Osteocyte (in vitro differentiated cells): ENCODE measurements around the gene GABARAP. TPM values are rescaled to one million over a fixed set of nuclear protein-coding genes. Genes with fewer than 3 reads are reported as not detected.
A peak's percentile ranks its signal among the peaks of the same experiment; 100 is the strongest.

Source experiments
- DNase-seq: peaks from one replicate; pipeline ENCODE4 v3.0.0; 2021; ENCODE audit warnings: mixed read lengths; ENCODE audit not compliant: unreplicated experiment; ENCODE audit errors: extremely low spot score
- H3K27ac Mint-ChIP-seq: one replicate; pipeline ENCODE4 v1.8.0; 2021; ENCODE audit warnings: mild to moderate bottlenecking, mixed read lengths; ENCODE audit not compliant: unreplicated experiment
- H3K27me3 Mint-ChIP-seq: one replicate; pipeline ENCODE4 v1.8.0; 2021; ENCODE audit warnings: mixed read lengths; ENCODE audit not compliant: unreplicated experiment
- H3K36me3 Mint-ChIP-seq: one replicate; pipeline ENCODE4 v1.8.0; 2021; ENCODE audit warnings: mixed read lengths; ENCODE audit not compliant: unreplicated experiment
- H3K4me1 Mint-ChIP-seq: one replicate; pipeline ENCODE4 v1.8.0; 2021; ENCODE audit warnings: mixed read lengths; ENCODE audit not compliant: unreplicated experiment
- H3K4me3 Mint-ChIP-seq: one replicate; pipeline ENCODE4 v1.8.0; 2021; ENCODE audit warnings: mild to moderate bottlenecking, moderate library complexity, mixed read lengths; ENCODE audit not compliant: unreplicated experiment
- H3K9me3 Mint-ChIP-seq: one replicate; pipeline ENCODE4 v1.8.0; 2021; ENCODE audit warnings: mixed read lengths; ENCODE audit not compliant: unreplicated experiment
- CTCF ChIP-seq: fragments of 200-600 bp; sonication (generic); IDR thresholded peaks from 2 replicates; pipeline ENCODE4 v1.5.0; 2021; ENCODE audit warnings: antibody characterized with exemption, mild to moderate bottlenecking, moderate library complexity
- total RNA-seq: library from RNA; stranded (reverse); gene quantifications from 2 replicates; pipeline ENCODE4 v1.2.1, GENCODE V29; 2021

GABARAP gene
- total RNA-seq, 1 donor from 2014 or later: 642 TPM

- peaks cover 30% of the 10 kb centered on the region for H3K4me1 Mint-ChIP-seq
- peak; percentile 97 for DNase-seq
- H3K27me3 Mint-ChIP-seq: no peaks in the 10 kb centered on the region
- peaks cover 40% of the 10 kb centered on the region for H3K36me3 Mint-ChIP-seq
- peak overlapping the region; percentile 99 for H3K4me3 Mint-ChIP-seq
- TF ChIP-seq CTCF: no peak
- no peaks in the 10 kb centered on the region for H3K9me3 Mint-ChIP-seq
- H3K27ac Mint-ChIP-seq: peak overlapping the region; percentile 99
Observed at GRCh38 chr17:7242717-7243452, 636 bp upstream of the GABARAP start.

GRCh38 chr17:7241090-7241733 is 1.0 kb downstream of the GABARAP start:
- H3K27me3 Mint-ChIP-seq: no peaks in the 10 kb centered on the region

GRCh38 chr17:7240375-7240774 is 1.9 kb downstream of the GABARAP start:
- Mint-ChIP-seq H3K9me3 (no peaks in the 10 kb centered on the region), H3K4me1 (peaks cover 49% of the 10 kb centered on the region), H3K27me3 (no peaks in the 10 kb centered on the region), H3K4me3 (peak overlapping the region; percentile 99), H3K36me3 (peaks cover 42% of the 10 kb centered on the region), H3K27ac (peak overlapping the region; percentile 93)
- DNase-seq: no peak
- no peak for TF ChIP-seq CTCF

More at GRCh38 chr17:7241090-7241733, 1.0 kb downstream of the GABARAP start:
- Mint-ChIP-seq H3K36me3 (peaks cover 42% of the 10 kb centered on the region), H3K4me3 (peak overlapping the region; percentile 99), H3K4me1 (peaks cover 41% of the 10 kb centered on the region), H3K9me3 (no peaks in the 10 kb centered on the region), H3K27ac (peak overlapping the region; percentile 99)
- TF ChIP-seq CTCF: no peak
- no peak for DNase-seq

GRCh38 chr17:7239091-7240027 is 2.9 kb downstream of the GABARAP start, which contains the start of gene PHF23:
TSS of gene PHF23 (minus strand) at chr17:7239457. CDS start at chr17:7239279, 178 bp downstream.
- peaks cover 43% of the 10 kb centered on the region for H3K36me3 Mint-ChIP-seq
- peak within 1 kb of the TSS; percentile 99 for H3K4me3 Mint-ChIP-seq
- H3K9me3 Mint-ChIP-seq: no peaks in the 10 kb centered on the region
- peaks cover 59% of the 10 kb centered on the region for H3K4me1 Mint-ChIP-seq
- H3K27ac Mint-ChIP-seq: peak within 1 kb of the TSS; percentile 93
- no peak for TF ChIP-seq CTCF
- no peaks in the 10 kb centered on the region for H3K27me3 Mint-ChIP-seq
- DNase-seq: peak; percentile 100
